Stomach (tissue), 4 donors: ENCODE results near the gene RAB26.
"Not testable (repeated sequence)": the region's sequence is repeated elsewhere in the genome, so short reads cannot be mapped to it uniquely, and the experiment has no call there.

Experiments used
- EP300 ChIP-seq: sonication (generic); formaldehyde crosslinking; IDR thresholded peaks from one replicate; pipeline ENCODE4 v1.6.1; 2017; ENCODE audit warnings: antibody characterized with exemption
- POLR2A ChIP-seq, 4 donors: fragments of 450-650 bp; IDR thresholded peaks; one replicate each; pipeline ENCODE4 v1.6.1; 2016; ENCODE audit warnings: antibody characterized with exemption in 4 of 4, control low read depth in 2 of 4, mild to moderate bottlenecking in 1 of 4, moderate library complexity in 1 of 4

DNA sequence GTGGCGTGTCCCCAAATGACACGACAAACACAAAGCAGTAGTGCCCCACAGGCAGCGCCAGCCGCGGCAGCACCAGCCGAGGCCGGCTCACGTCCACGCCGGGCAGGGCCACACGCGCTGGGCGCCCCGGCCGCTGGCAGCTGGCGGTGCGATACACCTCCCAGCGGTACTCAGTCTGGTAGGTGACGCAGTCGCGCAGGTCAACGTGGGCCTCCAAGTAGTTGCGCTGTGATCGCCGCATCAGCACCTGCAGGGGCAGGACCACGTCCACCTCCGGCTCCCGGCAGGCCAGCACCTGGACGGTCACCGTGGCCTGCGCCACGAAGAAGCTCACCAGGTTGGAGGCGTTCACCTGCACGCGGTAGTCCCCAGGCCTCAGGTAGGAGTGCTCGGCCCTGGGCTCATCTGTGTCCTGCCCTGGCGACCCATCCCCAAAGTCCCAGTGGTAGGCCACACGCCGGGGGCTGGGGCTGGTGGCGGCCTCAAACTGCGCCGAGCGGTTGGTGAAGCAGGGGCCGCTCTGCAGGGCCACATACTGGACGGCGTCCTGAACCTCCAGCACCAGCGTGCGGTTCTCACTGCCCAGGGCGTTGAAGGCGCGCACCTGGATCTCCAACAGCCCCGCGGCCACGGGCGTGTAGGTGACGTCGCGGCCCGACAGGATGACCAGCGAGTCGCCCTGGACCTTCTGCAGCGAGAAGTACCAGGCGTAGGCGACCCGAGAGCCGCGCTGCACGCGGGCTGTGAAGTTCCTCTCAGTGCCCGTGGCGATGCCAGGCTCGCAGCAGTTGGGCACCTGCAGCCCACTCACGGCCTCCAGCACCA lies 39.8 kb upstream of the RAB26 start:
- not testable (repeated sequence) for TF ChIP-seq POLR2A (IDR thresholded peaks at IDR 0.05); EP300
